Brain microvascular endothelial cell (primary cell): ENCODE results near the gene EFCAB14.
"Not testable (repeated sequence)": the region's sequence is repeated elsewhere in the genome, so short reads cannot be mapped to it uniquely, and the experiment has no call there.

ENCODE experiments used
- DNase-seq: peaks from one replicate; pipeline ENCODE4 v3.0.0-alpha.2; 2020
- H3K27ac ChIP-seq: fragments of 250-450 bp; sonication (Bioruptor Pico); 2 replicates; pipeline ENCODE4 v1.5.1; 2020; ENCODE audit warnings: mild to moderate bottlenecking, moderate library complexity
- H3K27me3 ChIP-seq: fragments of 250-450 bp; sonication (Bioruptor Pico); replicated peaks from 2 replicates; pipeline ENCODE4 v1.5.1; 2020; ENCODE audit warnings: mild to moderate bottlenecking
- H3K36me3 ChIP-seq: fragments of 250-450 bp; sonication (Bioruptor Pico); replicated peaks from 2 replicates; pipeline ENCODE4 v1.5.1; 2020; ENCODE audit warnings: mild to moderate bottlenecking
- H3K4me3 ChIP-seq: 2 replicates; pipeline ENCODE4 v1.5.1; 2011; ENCODE audit warnings: low read depth, mild to moderate bottlenecking, control low read depth, low read length, moderate library complexity
- in situ Hi-C: cut with HindIII; loops from 2 replicates; pipeline ENCODE4 v1.10.0; 2017; ENCODE audit warnings: low sequenced_read_pairs, low pct_ligation_motif_present
- TF ChIP-seq, protein P1 (sequence below): IDR thresholded peaks from 2 replicates; pipeline ENCODE4 v1.5.1; 2011; ENCODE audit warnings: low read depth, mild to moderate bottlenecking, moderate library complexity, low read length, control low read depth, inconsistent platforms; ENCODE audit errors: missing control alignments

EFCAB14 gene

GRCh38 chr1:46653405-46653958, 65.4 kb downstream of the EFCAB14 start:
- no peak overlapping the region for H3K27ac ChIP-seq
- TF ChIP-seq, protein P1, sequence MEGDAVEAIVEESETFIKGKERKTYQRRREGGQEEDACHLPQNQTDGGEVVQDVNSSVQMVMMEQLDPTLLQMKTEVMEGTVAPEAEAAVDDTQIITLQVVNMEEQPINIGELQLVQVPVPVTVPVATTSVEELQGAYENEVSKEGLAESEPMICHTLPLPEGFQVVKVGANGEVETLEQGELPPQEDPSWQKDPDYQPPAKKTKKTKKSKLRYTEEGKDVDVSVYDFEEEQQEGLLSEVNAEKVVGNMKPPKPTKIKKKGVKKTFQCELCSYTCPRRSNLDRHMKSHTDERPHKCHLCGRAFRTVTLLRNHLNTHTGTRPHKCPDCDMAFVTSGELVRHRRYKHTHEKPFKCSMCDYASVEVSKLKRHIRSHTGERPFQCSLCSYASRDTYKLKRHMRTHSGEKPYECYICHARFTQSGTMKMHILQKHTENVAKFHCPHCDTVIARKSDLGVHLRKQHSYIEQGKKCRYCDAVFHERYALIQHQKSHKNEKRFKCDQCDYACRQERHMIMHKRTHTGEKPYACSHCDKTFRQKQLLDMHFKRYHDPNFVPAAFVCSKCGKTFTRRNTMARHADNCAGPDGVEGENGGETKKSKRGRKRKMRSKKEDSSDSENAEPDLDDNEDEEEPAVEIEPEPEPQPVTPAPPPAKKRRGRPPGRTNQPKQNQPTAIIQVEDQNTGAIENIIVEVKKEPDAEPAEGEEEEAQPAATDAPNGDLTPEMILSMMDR: no peak
- H3K4me3 ChIP-seq: no peak overlapping the region
- peaks cover 15% of the 10 kb centered on the region for H3K36me3 ChIP-seq
- no peak for DNase-seq
- in situ Hi-C loops: no loop called here
- H3K27me3 ChIP-seq: no peaks in the 10 kb centered on the region

- H3K27me3 ChIP-seq: no peaks in the 10 kb centered on the region
- no peak overlapping the region for H3K27ac ChIP-seq
- no peak overlapping the region for H3K4me3 ChIP-seq
- no peak for DNase-seq
- peaks cover 12% of the 10 kb centered on the region for H3K36me3 ChIP-seq
- TF ChIP-seq, protein P1: no peak
- in situ Hi-C loops: no loop called here
Observed at GRCh38 chr1:46652321-46653100, 66.4 kb downstream of the EFCAB14 start.

DNA sequence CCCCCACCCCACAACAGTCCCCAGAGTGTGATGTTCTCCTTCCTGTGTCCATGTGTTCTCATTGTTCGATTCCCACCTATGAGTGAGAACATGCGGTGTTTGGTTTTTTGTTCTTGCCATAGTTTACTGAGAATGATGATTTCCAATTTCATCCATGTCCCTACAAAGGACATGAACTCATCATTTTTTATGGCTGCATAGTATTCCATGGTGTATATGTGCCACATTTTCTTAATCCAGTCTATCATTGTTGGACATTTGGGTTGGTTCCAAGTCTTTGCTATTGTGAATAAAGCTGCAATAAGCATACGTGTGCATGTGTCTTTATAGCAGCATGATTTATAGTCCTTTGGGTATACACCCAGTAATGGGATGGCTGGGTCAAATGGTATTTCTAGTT, 67.8 kb downstream of the EFCAB14 start:
- H3K27ac ChIP-seq, DNase-seq, H3K27me3 ChIP-seq, in situ Hi-C loops, H3K4me3 ChIP-seq: not testable (repeated sequence)
- H3K36me3 ChIP-seq: peaks cover 12% of the 10 kb centered on the region

- Histone ChIP-seq H3K36me3 (peaks cover 10% of the 10 kb centered on the region), H3K27me3 (no peaks in the 10 kb centered on the region), H3K27ac (no peak overlapping the region), H3K4me3 (no peak overlapping the region)
- no peak for DNase-seq
- in situ Hi-C loops: no loop called here
- TF ChIP-seq, protein P1: no peak
Observed at GRCh38 chr1:46650491-46650890, 68.4 kb downstream of the EFCAB14 start.

DNA sequence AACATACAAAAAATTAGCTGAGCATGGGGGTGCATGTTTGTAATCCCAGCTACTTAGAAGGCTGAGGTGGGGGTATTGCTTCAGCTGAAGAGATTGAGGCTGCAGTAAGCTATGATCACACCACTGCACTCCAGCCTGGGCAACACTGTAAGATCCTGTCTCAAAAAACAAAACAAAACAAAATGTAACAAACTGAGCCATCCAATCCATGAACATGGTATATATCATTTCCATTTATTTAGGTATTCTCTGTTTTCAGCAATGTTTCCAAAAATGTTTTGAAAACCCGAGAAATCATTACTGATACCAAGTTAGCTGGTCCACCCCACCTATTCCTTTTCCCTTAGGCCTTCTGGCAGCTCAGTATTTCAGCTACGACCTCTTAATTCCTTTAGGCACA, 69.2 kb downstream of the EFCAB14 start:
- H3K36me3 ChIP-seq: peaks cover 6% of the 10 kb centered on the region
- H3K27me3 ChIP-seq: no peaks in the 10 kb centered on the region
- H3K27ac ChIP-seq: no peak overlapping the region
- TF ChIP-seq, protein P1: no peak
- no peak for DNase-seq
- H3K4me3 ChIP-seq: no peak overlapping the region
- in situ Hi-C loops: no loop called here

- H3K27ac ChIP-seq: no peak overlapping the region
- no peaks in the 10 kb centered on the region for H3K27me3 ChIP-seq
- DNase-seq: no peak
- H3K4me3 ChIP-seq: no peak overlapping the region
- in situ Hi-C loops: no loop called here
- TF ChIP-seq, protein P1: no peak
- H3K36me3 ChIP-seq: peaks cover 5% of the 10 kb centered on the region
Observed at GRCh38 chr1:46647611-46648010, 71.3 kb downstream of the EFCAB14 start.
